IMR-90 (cell line): ENCODE results near the gene ZMYND10. TPM values are rescaled to one million over a fixed set of nuclear protein-coding genes. Genes with fewer than 3 reads are reported as not detected.
A peak's percentile ranks its signal among the peaks of the same experiment; 100 is the strongest.

Experiments
- ATAC-seq: fragments of 200-7000 bp; cut with Tn5 transposase; 2 replicates; pipeline ENCODE4 v1.9.1; 2020; ENCODE audit warnings: low read depth, mild to moderate bottlenecking, moderate library complexity
- BruUV-seq: library from RNA; stranded (reverse); fragments of 400-500 nt; replicated peaks from 2 replicates; lab custom pipeline; 2021; lab: Mats Ljungman, UMichigan
- CTCF ChIA-PET: fragments of 300-600 bp; formaldehyde crosslinking; extraction: SDS; loops from one replicate; lab custom pipeline; 2021; ENCODE audit warnings: antibody characterized with exemption; lab: Yijun Ruan, JAX
- POLR2A ChIA-PET: fragments of 300-600 bp; sonication (Branson Sonifier 250); formaldehyde crosslinking; loops from one replicate; lab custom pipeline; 2022; ENCODE audit warnings: antibody characterized with exemption; ENCODE audit not compliant: unreplicated experiment; lab: Charles Lee
- DNase-seq: peaks from one replicate; pipeline ENCODE4 v3.0.0; 2013
- H2AFZ ChIP-seq: replicated peaks from 2 replicates; pipeline ENCODE3; 2013; ENCODE audit warnings: low read length, mild to moderate bottlenecking; ENCODE audit not compliant: poor library complexity
- H2AK5ac ChIP-seq: 2 replicates; pipeline ENCODE4 v1.6.1; 2013; ENCODE audit warnings: low read depth, low read length, inconsistent platforms
- H2AK9ac ChIP-seq: replicated peaks from 2 replicates; pipeline ENCODE3; 2013; ENCODE audit warnings: mild to moderate bottlenecking, low read depth, low read length, moderate library complexity; ENCODE audit not compliant: poor library complexity
- H2BK120ac ChIP-seq: 2 replicates; pipeline ENCODE4 v1.6.1; 2013; ENCODE audit warnings: low read depth, low read length, inconsistent platforms
- H2BK15ac ChIP-seq: 3 replicates; pipeline ENCODE4 v1.6.1; 2013; ENCODE audit warnings: low read depth, low read length, inconsistent platforms
- H2BK20ac ChIP-seq: 2 replicates; pipeline ENCODE4 v1.6.1; 2013; ENCODE audit warnings: low read depth, mild to moderate bottlenecking, inconsistent platforms, low read length, moderate library complexity
- H2BK5ac ChIP-seq: 2 replicates; pipeline ENCODE4 v1.6.1; 2013; ENCODE audit warnings: mild to moderate bottlenecking, low read depth, low read length, inconsistent platforms; ENCODE audit not compliant: poor library complexity, severe bottlenecking
- H3K14ac ChIP-seq: replicated peaks from 2 replicates; pipeline ENCODE4 v1.6.1; 2013; ENCODE audit warnings: low read depth, low read length, inconsistent platforms
- H3K18ac ChIP-seq: 2 replicates; pipeline ENCODE4 v1.6.1; 2013; ENCODE audit warnings: low read depth, low read length, control low read depth
- H3K23ac ChIP-seq: 2 replicates; pipeline ENCODE4 v1.6.1; 2013; ENCODE audit warnings: low read depth, low read length, inconsistent platforms
- H3K27ac ChIP-seq: 2 replicates; pipeline ENCODE4 v1.5.1; 2013; ENCODE audit warnings: mild to moderate bottlenecking, control low read depth, low read length; ENCODE audit not compliant: insufficient read depth
- H3K27me3 ChIP-seq: 2 replicates; pipeline ENCODE4 v1.6.1; 2013; ENCODE audit warnings: low read length; ENCODE audit not compliant: control insufficient read depth, insufficient read depth
- H3K36me3 ChIP-seq: 2 replicates; pipeline ENCODE4 v1.6.1; 2013; ENCODE audit warnings: low read length, mixed read lengths; ENCODE audit not compliant: control insufficient read depth, insufficient read depth
- H3K4ac ChIP-seq: 2 replicates; pipeline ENCODE4 v1.6.1; 2013; ENCODE audit warnings: low read depth, low read length, inconsistent platforms
- H3K4me1 ChIP-seq: 2 replicates; pipeline ENCODE4 v1.6.1; 2013; ENCODE audit warnings: low read length, mixed read lengths; ENCODE audit not compliant: control insufficient read depth, insufficient read depth
- H3K4me2 ChIP-seq: 2 replicates; pipeline ENCODE4 v1.6.1; 2013; ENCODE audit warnings: low read depth, mild to moderate bottlenecking, control low read depth, low read length, moderate library complexity
- H3K4me3 ChIP-seq: 2 replicates; pipeline ENCODE4 v1.5.1; 2013; ENCODE audit warnings: low read depth, mild to moderate bottlenecking, control low read depth, low read length, moderate library complexity; ENCODE audit not compliant: insufficient read depth
- H3K56ac ChIP-seq: 2 replicates; pipeline ENCODE4 v1.6.1; 2013; ENCODE audit warnings: low read length, inconsistent platforms; ENCODE audit not compliant: insufficient read depth; ENCODE audit errors: extremely low read depth
- H3K79me1 ChIP-seq, 2 experiments: 2 replicates each; pipeline ENCODE4 v1.6.1; 2013; ENCODE audit warnings: low read length in 2 of 2, inconsistent platforms in 1 of 2, low read depth in 1 of 2
- H3K9ac ChIP-seq: 2 replicates; pipeline ENCODE4 v1.6.1; 2013; ENCODE audit warnings: low read depth, low read length, control low read depth
- H3K9me1 ChIP-seq: 2 replicates; pipeline ENCODE4 v1.6.1; 2013; ENCODE audit warnings: low read length, inconsistent platforms; ENCODE audit not compliant: insufficient read depth
- H3K9me3 ChIP-seq: 2 replicates; pipeline ENCODE4 v1.6.1; 2013; ENCODE audit warnings: low read length; ENCODE audit not compliant: control insufficient read depth, insufficient read depth
- H4K20me1 ChIP-seq: 2 replicates; pipeline ENCODE4 v1.6.1; 2013; ENCODE audit warnings: low read length, inconsistent platforms; ENCODE audit not compliant: insufficient read depth
- H4K5ac ChIP-seq: 2 replicates; pipeline ENCODE4 v1.6.1; 2013; ENCODE audit warnings: mild to moderate bottlenecking, low read depth, low read length, control low read depth
- H4K8ac ChIP-seq, 2 experiments: 2 replicates each; pipeline ENCODE4 v1.6.1; 2013; ENCODE audit warnings: low read depth in 2 of 2, low read length in 2 of 2, control low read depth in 1 of 2, inconsistent platforms in 1 of 2
- H4K91ac ChIP-seq: 2 replicates; pipeline ENCODE4 v1.6.1; 2013; ENCODE audit warnings: low read depth, low read length, inconsistent platforms; ENCODE audit not compliant: insufficient read depth
- MAFK ChIP-seq: IDR thresholded peaks from 2 replicates; pipeline ENCODE4 v1.6.1; 2012; ENCODE audit warnings: low read depth, low read length, improper control_type of control experiment
- MAZ ChIP-seq: IDR thresholded peaks from 2 replicates; pipeline ENCODE4 v1.6.1; 2012; ENCODE audit warnings: low read depth, mild to moderate bottlenecking, low read length, improper control_type of control experiment, moderate library complexity, borderline replicate concordance
- WGBS, 2 experiments: methylation state at CpG; one replicate each; pipeline versions ENCODE4 v1.1.5 to v1.1.7; 2013; ENCODE audit warnings: missing lambda C conversion rate in 2 of 2; ENCODE audit not compliant: insufficient read length in 1 of 2; ENCODE audit errors: extremely low coverage in 2 of 2; 5-methylcytosine and 5-hydroxymethylcytosine counted together
- dilution Hi-C: fragments of 300-500 bp; cut with HindIII; formaldehyde crosslinking; loops from one replicate; pipeline ENCODE4 v1.14.3; 2018; ENCODE audit warnings: low sequenced_read_pairs; ENCODE audit not compliant: unreplicated experiment
- in situ Hi-C: fragments of 300-500 bp; cut with MboI; formaldehyde crosslinking; loops from 3 replicates; pipeline ENCODE4 v1.14.3; 2019; ENCODE audit warnings: low sequenced_read_pairs, inconsistent platforms, mixed read lengths
- intact Hi-C: fragments of 100-400 bp; cut with micrococcal nuclease; formaldehyde crosslinking; loops from 2 replicates; pipeline ENCODE4 v1.10.0; 2022
- polyA plus RNA-seq, 3 experiments: library from polyadenylated mRNA; depleted of rRNA; stranded (reverse); fragments of >200 nt; gene quantifications; 2 replicates each; pipeline ENCODE4 v1.2.3, GENCODE V29; 2012; ENCODE audit warnings: low replicate concordance in 1 of 3
- total RNA-seq: library from RNA; depleted of rRNA; stranded (reverse); fragments of >200 nt; gene quantifications from 2 replicates; pipeline ENCODE4 v1.2.3, GENCODE V29; 2012

Gene ZMYND10
- total and polyA plus RNA-seq, 2 of the 4 experiments (the other 2 are of a cell fraction): 1.1 to 1.4 TPM

DNA sequence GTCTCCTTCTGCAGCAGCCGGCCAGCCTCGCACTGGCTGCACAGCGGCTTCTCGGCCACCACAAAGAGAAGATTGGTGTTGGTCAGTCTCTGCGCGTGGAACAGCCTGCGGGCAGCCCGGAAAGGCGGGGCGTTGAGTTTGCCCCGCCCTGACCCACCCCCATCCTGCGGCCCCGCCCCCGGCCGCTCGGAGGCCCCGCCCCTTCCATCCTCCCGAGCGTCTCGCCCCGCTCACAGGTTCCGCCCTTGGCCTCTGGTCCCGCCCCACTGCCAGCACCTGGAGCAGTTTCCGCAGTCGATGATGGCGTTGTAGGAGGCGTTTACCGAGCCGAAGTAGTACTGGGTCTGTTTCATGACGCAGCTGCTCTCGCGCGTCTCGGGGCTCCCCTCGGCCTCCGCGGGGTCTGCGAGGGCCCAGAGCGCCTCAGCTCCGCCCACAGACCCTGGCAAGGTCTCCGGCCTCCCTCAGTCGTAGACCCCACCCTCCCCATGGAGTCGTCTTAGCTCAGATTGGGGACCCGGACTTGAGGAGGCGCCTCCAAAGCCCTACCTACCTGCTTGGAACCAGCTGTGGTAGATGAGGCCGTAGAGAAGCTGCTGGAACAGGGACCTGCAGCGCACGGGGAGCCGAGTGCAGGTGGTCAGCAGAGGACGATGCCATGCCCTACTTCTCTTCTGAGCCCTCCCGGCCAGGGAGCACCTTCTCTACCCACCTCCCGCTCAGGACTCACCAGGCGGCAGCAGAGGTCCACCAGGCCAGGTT lies 19.7 kb upstream of the ZMYND10 start:
- ChIA-PET CTCF (no interaction called here), POLR2A (interaction anchor here (0.7 kb wide), 1 partner anchor 11 kb away, joined by 4 read pairs; no protein-coding TSS in a partner anchor)
- Histone ChIP-seq H3K18ac (no peak overlapping the region), H3K4me3 (peak overlapping the region; percentile 63), H2AK9ac (peak overlapping the region; percentile 85), H2BK5ac (no peak overlapping the region), H2AK5ac (no peak overlapping the region), H2BK15ac (no peak overlapping the region), H3K36me3 (no peaks in the 10 kb centered on the region), H2BK20ac (no peak overlapping the region), H3K79me1 (no peaks in the 10 kb centered on the region), H3K9me1 (0 out of 2 replicates have a peak, but pooled peaks cover 6% of the 10 kb centered on the region), H3K23ac (no peak overlapping the region; the same call in 1 of the 2 replicates), H4K5ac (no peak overlapping the region), H3K56ac (no peak overlapping the region), H3K4ac (no peak overlapping the region), H3K4me2 (peak overlapping the region; percentile 99), H3K4me1 (peaks cover 3% of the 10 kb centered on the region; the same call in 1 of the 2 replicates), H3K9ac (no peak overlapping the region), H3K14ac (no peak overlapping the region), H4K91ac (no peak overlapping the region), H2AFZ (peak overlapping the region; percentile 98), H3K9me3 (no peaks in the 10 kb centered on the region), H2BK120ac (no peak overlapping the region), H3K27ac (no peak overlapping the region), H4K20me1 (no peaks in the 10 kb centered on the region), H3K27me3 (peaks cover 34% of the 10 kb centered on the region), H4K8ac (peak overlapping the region in 1 of 2 experiments; percentile 37; a peak in 2 of 4 replicates)
- ATAC-seq (peak; percentile 94), DNase-seq (peak; percentile 49)
- no TSS peak for BruUV-seq
- dilution Hi-C loops: no loop called here
- in situ Hi-C loops: no loop called here
- intact Hi-C loops: no loop called here
- WGBS, 2 experiments: 3% methylated on average over 13 of the region's 53 CpGs; no CpG with 5 or more reads in 1 of the 2 experiments
- TF ChIP-seq MAZ (0 out of 2 replicates have a peak, but pooled peaks have one; percentile 26), MAFK (no peak)
